ENCODE data around the gene ACVR2B. TPM values are rescaled to one million over a fixed set of nuclear protein-coding genes. Genes with fewer than 3 reads are reported as not detected.

ACVR2B gene
- total and polyA plus RNA-seq, 2 of the 13 experiments (the other 11 are each of a cell fraction or from before 2014, with no cell fraction given), result 10.0 to 12.7 TPM

GRCh38 chr3:38516669-38517068, 63.0 kb downstream of the ACVR2B start:
- TF ChIP-seq JDP2 (CRISPR knock-in tag; IDR thresholded peaks at IDR 0.05; ENCODE audit: borderline replicate concordance) (no peak), ARHGAP35 (CRISPR knock-in tag; IDR thresholded peaks at IDR 0.05; ENCODE audit: borderline replicate concordance) (no peak), NFIB (CRISPR knock-in tag; IDR thresholded peaks at IDR 0.05; ENCODE audit: borderline replicate concordance) (no peak), CCAR2 (optimal IDR thresholded peaks at IDR 0.05; ENCODE audit: low read depth, low read length) (no peak), FOXK2 (IDR thresholded peaks at IDR 0.05) (no peak), FOSL2 (CRISPR knock-in tag; IDR thresholded peaks at IDR 0.05) (no peak), ZNF704 (CRISPR knock-in tag; IDR thresholded peaks at IDR 0.05; ENCODE audit: borderline replicate concordance) (no peak), ZNF343 (CRISPR knock-in tag; IDR thresholded peaks at IDR 0.05) (no peak), RARG (CRISPR knock-in tag; IDR thresholded peaks at IDR 0.05; ENCODE audit: low read depth) (no peak), ZNF629 (CRISPR knock-in tag; conservative IDR thresholded peaks at IDR 0.05) (no peak), ZFP82 (CRISPR knock-in tag; IDR thresholded peaks at IDR 0.05; ENCODE audit: borderline replicate concordance) (no peak), ZBTB25 (CRISPR knock-in tag; IDR thresholded peaks at IDR 0.05) (no peak), DNMT1 (CRISPR knock-in tag; IDR thresholded peaks at IDR 0.05) (no peak), ZKSCAN1 (IDR thresholded peaks at IDR 0.05; ENCODE audit: low read length) (no peak), ZNF432 (CRISPR knock-in tag; IDR thresholded peaks at IDR 0.05; ENCODE audit: borderline replicate concordance) (no peak)
- Histone ChIP-seq H3K9ac (ENCODE audit: insufficient read depth, low read depth, low read length) (no peak overlapping the region), H2AFZ (ENCODE audit: low read length) (no peak overlapping the region), H3K27me3 (ENCODE audit: control insufficient read depth in 1 of 2, insufficient read depth in 2 of 2, low read length in 2 of 2) (no peaks in the 10 kb centered on the region), H3K79me2 (ENCODE audit: insufficient read depth, low read length) (no peaks in the 10 kb centered on the region), H4K20me1 (ENCODE audit: insufficient read depth, low read length) (no peaks in the 10 kb centered on the region), H3K27ac (ENCODE audit: extremely low read length, insufficient read depth, low read length) (no peak overlapping the region), H3K36me3 (replicated peaks in 1 of 2; ENCODE audit: control insufficient read depth in 1 of 2, insufficient read depth in 2 of 2, low read length in 2 of 2) (peaks cover 3 to 11% of the 10 kb centered on the region in 2 experiments; a peak in 3 of 5 replicates), H3K4me3 (replicated peaks in 1 of 3; ENCODE audit: insufficient read depth in 1 of 3, low read depth in 2 of 3, low read length in 3 of 3) (no peak overlapping the region), H3K9me3 (ENCODE audit: low read length) (no peaks in the 10 kb centered on the region), H3K4me2 (ENCODE audit: low read depth, low read length) (no peak overlapping the region), H3K4me1 (ENCODE audit: insufficient read depth, low read length) (no peaks in the 10 kb centered on the region)
- ATAC-seq, result no peak
- ChIA-PET CTCF (ENCODE audit: low intra/inter-chr PET ratio, low total read pairs) (no interaction called here), POLR2A (no interaction called here)
- BruUV-seq (replicated peaks), result no TSS peak
- 30% methylated on average over 1 of the region's 1 CpG for WGBS (ENCODE audit: low lambda C conversion rate)
- no peak for DNase-seq (ENCODE audit: low spot score)
- intact Hi-C loops (cut with micrococcal nuclease; ENCODE audit: unreplicated experiment), result no loop called here
- in situ Hi-C loops (cut with HindIII; ENCODE audit: extremely low pct_ligation_motif_present, low pct_unique_long_range_greater_than_20kb), result no loop called here
- FAIRE-seq, result no peak

All from HepG2 (cell line).